ENCODE measurements around the gene POLR2J2. TPM values are rescaled to one million over a fixed set of nuclear protein-coding genes. Genes with fewer than 3 reads are reported as not detected.

The POLR2J2 gene
- total RNA-seq, 2 donors from 2014 or later, result 7.9 to 11.9 TPM

Other genes with a start within 250 kb of the POLR2J2 start
- gene ORAI2, start 238.1 kb downstream of the POLR2J2 start, total RNA-seq, result 1 to 10 TPM; 4.2 to 6.8 TPM
- 1 to 10 TPM; 9.5 to 9.9 TPM for gene ALKBH4, start 206.8 kb downstream of the POLR2J2 start, total RNA-seq
- gene LRWD1, start 206.7 kb downstream of the POLR2J2 start, total RNA-seq, result 10 to 100 TPM; 12.6 to 15.2 TPM
- 10 to 100 TPM; 49.4 to 50.9 TPM for gene POLR2J, start 192.7 kb downstream of the POLR2J2 start, total RNA-seq
- gene RASA4B, start 153.9 kb downstream of the POLR2J2 start, total RNA-seq, result 10 to 100 TPM; 13.4 to 22.5 TPM
- gene UPK3BL2, start 128.0 kb downstream of the POLR2J2 start, total RNA-seq, result 10 to 100 TPM; 13.4 to 20.7 TPM
- gene SPDYE2, start 120.4 kb downstream of the POLR2J2 start, total RNA-seq, result not detected
- gene POLR2J3, start 99.1 kb downstream of the POLR2J2 start, total RNA-seq, result 10 to 100 TPM; 24.1 to 27.1 TPM
- gene RASA4, start 54.9 kb downstream of the POLR2J2 start, total RNA-seq, result 10 to 100 TPM; 16.7 to 31.9 TPM
- 10 to 100 TPM in 1 of 2 donors, 1 to 10 TPM in 1; 6.3 to 27.5 TPM for gene UPK3BL1, start 28.9 kb downstream of the POLR2J2 start, total RNA-seq
- not detected for gene SPDYE2B, start 21.3 kb downstream of the POLR2J2 start, total RNA-seq
- gene FAM185A, start 77.3 kb upstream of the POLR2J2 start, total RNA-seq, result 10 to 100 TPM; 10.1 to 10.4 TPM
- 1 to 10 TPM in 1 of 2 donors, under 1 TPM in 1; 0.67 to 1.4 TPM for gene LRRC17, start 241.3 kb upstream of the POLR2J2 start, total RNA-seq